Measurements from ENCODE around the gene SELENOH. TPM values are rescaled to one million over a fixed set of nuclear protein-coding genes. Genes with fewer than 3 reads are reported as not detected.

The SELENOH gene
- total RNA-seq, 1 donor from 2014 or later: 210 TPM

GRCh38 chr11:57777969-57778317 lies 36.7 kb downstream of the SELENOH start:
- TF ChIP-seq, protein P1, sequence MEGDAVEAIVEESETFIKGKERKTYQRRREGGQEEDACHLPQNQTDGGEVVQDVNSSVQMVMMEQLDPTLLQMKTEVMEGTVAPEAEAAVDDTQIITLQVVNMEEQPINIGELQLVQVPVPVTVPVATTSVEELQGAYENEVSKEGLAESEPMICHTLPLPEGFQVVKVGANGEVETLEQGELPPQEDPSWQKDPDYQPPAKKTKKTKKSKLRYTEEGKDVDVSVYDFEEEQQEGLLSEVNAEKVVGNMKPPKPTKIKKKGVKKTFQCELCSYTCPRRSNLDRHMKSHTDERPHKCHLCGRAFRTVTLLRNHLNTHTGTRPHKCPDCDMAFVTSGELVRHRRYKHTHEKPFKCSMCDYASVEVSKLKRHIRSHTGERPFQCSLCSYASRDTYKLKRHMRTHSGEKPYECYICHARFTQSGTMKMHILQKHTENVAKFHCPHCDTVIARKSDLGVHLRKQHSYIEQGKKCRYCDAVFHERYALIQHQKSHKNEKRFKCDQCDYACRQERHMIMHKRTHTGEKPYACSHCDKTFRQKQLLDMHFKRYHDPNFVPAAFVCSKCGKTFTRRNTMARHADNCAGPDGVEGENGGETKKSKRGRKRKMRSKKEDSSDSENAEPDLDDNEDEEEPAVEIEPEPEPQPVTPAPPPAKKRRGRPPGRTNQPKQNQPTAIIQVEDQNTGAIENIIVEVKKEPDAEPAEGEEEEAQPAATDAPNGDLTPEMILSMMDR (IDR thresholded peaks at IDR 0.05; ENCODE audit: unreplicated experiment): no peak
- DNase-seq (ENCODE audit: low spot score): no peak
- H3K27ac Mint-ChIP-seq (ENCODE audit: unreplicated experiment): peak overlapping the region; percentile 100
- peaks cover 24% of the 10 kb centered on the region for H3K36me3 Mint-ChIP-seq (ENCODE audit: low read depth, unreplicated experiment)
- peaks cover 25% of the 10 kb centered on the region for H3K27me3 Mint-ChIP-seq (ENCODE audit: unreplicated experiment)
- peak overlapping the region; percentile 77 for H3K4me3 Mint-ChIP-seq (ENCODE audit: unreplicated experiment)
- no peaks in the 10 kb centered on the region for H3K9me3 Mint-ChIP-seq (ENCODE audit: unreplicated experiment)
- H3K4me1 Mint-ChIP-seq (ENCODE audit: unreplicated experiment): peaks cover 89% of the 10 kb centered on the region

DNA sequence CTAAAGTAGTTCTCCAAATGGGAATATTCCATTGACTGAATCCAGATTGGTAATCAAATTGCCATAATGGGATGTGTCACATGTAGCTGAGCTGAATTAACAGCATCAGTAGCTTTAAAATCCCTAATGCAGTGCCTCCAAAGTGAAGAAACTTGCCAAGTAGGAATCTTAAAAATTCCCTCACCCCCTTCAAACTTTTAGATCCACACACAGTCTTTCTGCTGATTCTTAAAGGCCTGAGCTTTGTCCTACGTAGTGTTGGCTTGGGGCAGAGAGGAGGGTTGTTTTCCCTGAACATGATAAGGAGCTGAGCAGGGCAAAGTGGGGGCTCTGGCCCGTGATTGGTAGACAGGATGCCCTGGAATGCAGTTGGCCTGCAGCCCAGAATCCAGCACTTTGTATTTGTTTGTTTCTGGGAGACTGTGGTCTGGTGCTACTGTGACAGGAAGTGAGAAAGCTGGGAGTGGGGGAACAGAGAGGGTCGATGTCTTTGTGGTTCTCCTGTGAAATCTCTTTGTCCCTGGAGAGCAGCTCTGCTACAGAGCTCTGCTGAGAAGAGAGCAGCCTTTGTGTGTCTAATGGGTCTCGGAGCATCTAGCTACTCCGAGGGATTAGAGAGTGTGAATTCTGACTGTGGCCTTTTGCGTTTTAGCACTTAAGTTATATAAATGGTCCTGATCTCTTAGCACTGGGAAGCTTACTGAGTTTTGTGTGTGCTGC lies 37.2 kb downstream of the SELENOH start:
- H3K27me3 Mint-ChIP-seq (ENCODE audit: unreplicated experiment): peaks cover 28% of the 10 kb centered on the region
- H3K9me3 Mint-ChIP-seq (ENCODE audit: unreplicated experiment): no peaks in the 10 kb centered on the region
- TF ChIP-seq, protein P1 (IDR thresholded peaks at IDR 0.05; ENCODE audit: unreplicated experiment): no peak
- DNase-seq (ENCODE audit: low spot score): peak; percentile 76
- H3K36me3 Mint-ChIP-seq (ENCODE audit: low read depth, unreplicated experiment): peaks cover 24% of the 10 kb centered on the region
- peak overlapping the region; percentile 77 for H3K4me3 Mint-ChIP-seq (ENCODE audit: unreplicated experiment)
- peaks cover 87% of the 10 kb centered on the region for H3K4me1 Mint-ChIP-seq (ENCODE audit: unreplicated experiment)
- H3K27ac Mint-ChIP-seq (ENCODE audit: unreplicated experiment): peak overlapping the region; percentile 100

- DNase-seq (ENCODE audit: low spot score): no peak
- H3K4me3 Mint-ChIP-seq (ENCODE audit: unreplicated experiment): peak overlapping the region; percentile 77
- peaks cover 81% of the 10 kb centered on the region for H3K4me1 Mint-ChIP-seq (ENCODE audit: unreplicated experiment)
Measured at GRCh38 chr11:57779276-57779675, 38.0 kb downstream of the SELENOH start.

DNA sequence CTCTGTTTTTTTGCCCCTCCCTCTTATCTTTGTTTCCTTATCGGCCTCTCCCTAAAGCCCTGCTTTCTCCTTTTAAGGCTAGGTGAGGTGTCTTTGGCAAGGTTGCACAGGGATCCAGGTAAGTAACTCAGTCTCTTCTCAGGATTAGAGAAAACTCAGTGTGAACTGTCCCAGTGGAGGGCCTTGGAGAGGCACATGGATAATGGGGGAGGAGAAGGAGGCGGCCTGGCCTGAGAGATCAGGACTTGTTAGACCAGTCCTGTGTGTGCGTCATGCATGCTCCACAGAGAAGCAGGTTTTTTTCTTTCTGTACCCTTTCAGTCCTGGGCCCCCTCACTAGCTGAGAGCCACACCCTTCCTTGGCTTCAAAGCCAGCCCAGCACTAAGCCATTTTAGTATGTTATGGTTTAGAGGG lies 40.2 kb downstream of the SELENOH start:
- DNase-seq (ENCODE audit: low spot score): no peak
- Mint-ChIP-seq H3K36me3 (ENCODE audit: low read depth, unreplicated experiment) (peaks cover 16% of the 10 kb centered on the region), H3K27ac (ENCODE audit: unreplicated experiment) (peak overlapping the region; percentile 78), H3K4me3 (ENCODE audit: unreplicated experiment) (peak overlapping the region; percentile 57), H3K9me3 (ENCODE audit: unreplicated experiment) (no peaks in the 10 kb centered on the region), H3K4me1 (ENCODE audit: unreplicated experiment) (peaks cover 71% of the 10 kb centered on the region), H3K27me3 (ENCODE audit: unreplicated experiment) (peaks cover 16% of the 10 kb centered on the region)
- TF ChIP-seq, protein P1 (IDR thresholded peaks at IDR 0.05; ENCODE audit: unreplicated experiment): no peak

More at GRCh38 chr11:57779276-57779675, 38.0 kb downstream of the SELENOH start:
- peak overlapping the region; percentile 100 for H3K27ac Mint-ChIP-seq (ENCODE audit: unreplicated experiment)
- peaks cover 24% of the 10 kb centered on the region for H3K36me3 Mint-ChIP-seq (ENCODE audit: low read depth, unreplicated experiment)
- no peaks in the 10 kb centered on the region for H3K9me3 Mint-ChIP-seq (ENCODE audit: unreplicated experiment)
- TF ChIP-seq, protein P1 (IDR thresholded peaks at IDR 0.05; ENCODE audit: unreplicated experiment): no peak
- peaks cover 24% of the 10 kb centered on the region for H3K27me3 Mint-ChIP-seq (ENCODE audit: unreplicated experiment)

- peaks cover 62% of the 10 kb centered on the region for H3K4me1 Mint-ChIP-seq (ENCODE audit: unreplicated experiment)
- DNase-seq (ENCODE audit: low spot score): no peak
- no peak overlapping the region for H3K27ac Mint-ChIP-seq (ENCODE audit: unreplicated experiment)
- no peak overlapping the region for H3K4me3 Mint-ChIP-seq (ENCODE audit: unreplicated experiment)
- TF ChIP-seq, protein P1 (IDR thresholded peaks at IDR 0.05; ENCODE audit: unreplicated experiment): no peak
- no peaks in the 10 kb centered on the region for H3K9me3 Mint-ChIP-seq (ENCODE audit: unreplicated experiment)
- H3K27me3 Mint-ChIP-seq (ENCODE audit: unreplicated experiment): peaks cover 9% of the 10 kb centered on the region
- peaks cover 11% of the 10 kb centered on the region for H3K36me3 Mint-ChIP-seq (ENCODE audit: low read depth, unreplicated experiment)
Measured at GRCh38 chr11:57785072-57785471, 43.8 kb downstream of the SELENOH start.
